SU-DHL-6 (cell line): ENCODE data around the gene ITSN1.

Source experiments
- EZH2phosphoT487 ChIP-seq: fragments of 200-600 bp; sonication (generic), shearing (Covaris generic); conservative IDR thresholded peaks from 2 replicates; pipeline ENCODE4 v1.6.1; 2018; ENCODE audit warnings: mild to moderate bottlenecking, antibody characterized with exemption, low read length, moderate library complexity, mixed read lengths
- TF ChIP-seq, protein P1 (sequence below): fragments of 200-600 bp; sonication (generic); IDR thresholded peaks from one replicate; pipeline ENCODE4 v1.5.1; 2017; ENCODE audit warnings: antibody characterized with exemption, mild to moderate bottlenecking, low read length, moderate library complexity; ENCODE audit not compliant: insufficient read depth, poor library complexity, severe bottlenecking

DNA sequence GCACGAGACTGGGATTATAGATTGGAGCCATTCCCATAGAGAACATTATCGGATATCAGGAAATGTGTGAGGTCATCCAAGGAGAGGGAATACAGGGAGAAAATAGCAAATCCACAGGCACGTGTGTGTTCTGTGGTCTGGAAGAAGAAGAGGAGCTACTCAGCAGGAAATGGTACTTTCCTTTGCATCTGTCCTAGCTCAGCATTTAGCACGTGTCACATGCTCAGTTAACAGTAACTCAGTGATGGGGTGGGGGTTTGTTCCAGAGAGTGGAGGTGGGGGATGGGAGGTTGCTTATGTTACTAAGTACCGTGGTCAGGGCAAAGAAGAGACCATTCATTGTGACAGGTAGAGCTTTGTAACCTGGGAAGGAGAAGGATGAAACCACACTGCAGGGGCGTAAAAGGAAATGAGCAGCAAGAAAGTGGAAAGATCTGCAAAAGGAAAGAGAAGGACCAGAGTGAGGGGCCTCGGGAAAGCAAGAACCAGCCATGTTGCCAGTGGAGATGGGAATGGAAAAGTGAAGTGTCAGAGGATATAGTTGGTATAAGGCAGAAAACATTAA, 172.9 kb downstream of the ITSN1 start:
- TF ChIP-seq, protein P1, sequence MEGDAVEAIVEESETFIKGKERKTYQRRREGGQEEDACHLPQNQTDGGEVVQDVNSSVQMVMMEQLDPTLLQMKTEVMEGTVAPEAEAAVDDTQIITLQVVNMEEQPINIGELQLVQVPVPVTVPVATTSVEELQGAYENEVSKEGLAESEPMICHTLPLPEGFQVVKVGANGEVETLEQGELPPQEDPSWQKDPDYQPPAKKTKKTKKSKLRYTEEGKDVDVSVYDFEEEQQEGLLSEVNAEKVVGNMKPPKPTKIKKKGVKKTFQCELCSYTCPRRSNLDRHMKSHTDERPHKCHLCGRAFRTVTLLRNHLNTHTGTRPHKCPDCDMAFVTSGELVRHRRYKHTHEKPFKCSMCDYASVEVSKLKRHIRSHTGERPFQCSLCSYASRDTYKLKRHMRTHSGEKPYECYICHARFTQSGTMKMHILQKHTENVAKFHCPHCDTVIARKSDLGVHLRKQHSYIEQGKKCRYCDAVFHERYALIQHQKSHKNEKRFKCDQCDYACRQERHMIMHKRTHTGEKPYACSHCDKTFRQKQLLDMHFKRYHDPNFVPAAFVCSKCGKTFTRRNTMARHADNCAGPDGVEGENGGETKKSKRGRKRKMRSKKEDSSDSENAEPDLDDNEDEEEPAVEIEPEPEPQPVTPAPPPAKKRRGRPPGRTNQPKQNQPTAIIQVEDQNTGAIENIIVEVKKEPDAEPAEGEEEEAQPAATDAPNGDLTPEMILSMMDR = no peak
- TF ChIP-seq EZH2phosphoT487 = no peak
